ENCODE measurements around the gene PYGO1.
"Not testable (repeated sequence)": the region's sequence is repeated elsewhere in the genome, so short reads cannot be mapped to it uniquely, and the experiment has no call there.

DNA sequence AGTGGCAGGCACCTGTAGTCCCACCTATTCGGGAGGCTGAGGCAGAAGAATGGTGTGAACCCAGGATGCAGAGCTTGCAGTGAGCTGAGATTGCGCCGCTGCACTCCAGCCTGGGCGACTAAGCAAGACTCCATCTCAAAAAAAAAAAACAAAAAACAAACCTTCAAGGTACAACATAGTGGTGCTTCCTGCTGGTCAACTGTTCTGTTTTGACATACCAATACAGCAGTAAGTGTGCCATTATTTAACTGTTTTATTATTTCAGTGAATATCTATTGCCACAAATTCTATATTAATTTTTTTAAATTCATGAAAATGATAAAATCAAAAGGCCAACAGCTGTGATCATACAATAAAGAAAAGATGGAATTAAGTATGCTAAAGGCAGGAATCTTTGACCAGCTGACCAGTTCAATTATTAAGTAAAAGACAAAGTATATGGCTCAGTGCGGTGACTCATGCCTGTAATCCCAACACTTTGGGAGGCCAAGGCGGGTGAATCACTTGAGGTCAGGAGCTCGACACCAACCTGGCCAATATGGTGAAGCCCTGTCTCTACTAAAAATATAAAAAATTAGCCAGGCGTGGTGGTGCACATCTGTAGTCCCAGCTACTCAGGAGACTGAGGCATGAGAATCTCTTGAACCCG, 99.1 kb downstream of the PYGO1 start:
- TF ChIP-seq, protein P1, sequence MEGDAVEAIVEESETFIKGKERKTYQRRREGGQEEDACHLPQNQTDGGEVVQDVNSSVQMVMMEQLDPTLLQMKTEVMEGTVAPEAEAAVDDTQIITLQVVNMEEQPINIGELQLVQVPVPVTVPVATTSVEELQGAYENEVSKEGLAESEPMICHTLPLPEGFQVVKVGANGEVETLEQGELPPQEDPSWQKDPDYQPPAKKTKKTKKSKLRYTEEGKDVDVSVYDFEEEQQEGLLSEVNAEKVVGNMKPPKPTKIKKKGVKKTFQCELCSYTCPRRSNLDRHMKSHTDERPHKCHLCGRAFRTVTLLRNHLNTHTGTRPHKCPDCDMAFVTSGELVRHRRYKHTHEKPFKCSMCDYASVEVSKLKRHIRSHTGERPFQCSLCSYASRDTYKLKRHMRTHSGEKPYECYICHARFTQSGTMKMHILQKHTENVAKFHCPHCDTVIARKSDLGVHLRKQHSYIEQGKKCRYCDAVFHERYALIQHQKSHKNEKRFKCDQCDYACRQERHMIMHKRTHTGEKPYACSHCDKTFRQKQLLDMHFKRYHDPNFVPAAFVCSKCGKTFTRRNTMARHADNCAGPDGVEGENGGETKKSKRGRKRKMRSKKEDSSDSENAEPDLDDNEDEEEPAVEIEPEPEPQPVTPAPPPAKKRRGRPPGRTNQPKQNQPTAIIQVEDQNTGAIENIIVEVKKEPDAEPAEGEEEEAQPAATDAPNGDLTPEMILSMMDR (IDR thresholded peaks at IDR 0.05), result not testable (repeated sequence)
- not testable (repeated sequence) for TF ChIP-seq EP300 (IDR thresholded peaks at IDR 0.05)
